ENCODE data around the gene IGFBP2.

IGFBP2 gene

GRCh38 chr2:216615298-216616082 is 17.7 kb upstream of the IGFBP2 start:
- no peak for DNase-seq (ENCODE audit: low read depth)

DNA sequence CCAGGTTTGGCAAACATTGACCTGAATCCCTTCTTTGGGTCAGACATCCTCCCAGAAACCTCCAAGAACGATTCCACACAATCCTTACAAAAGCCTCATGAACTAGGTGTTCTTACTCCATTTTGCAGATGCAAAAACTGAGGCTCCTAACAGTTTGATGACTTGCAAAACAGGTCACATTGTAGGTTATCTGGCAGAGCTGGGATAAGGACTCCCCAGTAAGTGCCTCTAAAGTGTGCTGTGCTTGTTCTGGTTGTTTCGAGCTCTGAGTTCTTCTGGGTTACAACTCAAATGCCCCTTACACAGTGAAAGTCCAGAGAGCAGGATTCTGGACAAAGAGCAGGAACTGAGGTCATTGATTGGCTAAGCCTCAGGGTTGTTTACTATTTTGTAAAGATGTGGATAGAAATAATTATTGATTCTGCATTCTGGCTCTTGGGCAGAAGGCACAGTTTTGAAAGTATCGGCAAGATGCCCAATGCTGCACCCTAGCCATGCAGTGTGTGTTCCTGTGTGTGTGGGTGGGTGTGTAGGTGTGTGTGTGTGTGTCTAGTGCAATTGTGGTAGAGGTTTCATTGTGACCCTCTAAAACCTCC is 17.0 kb upstream of the IGFBP2 start:
- DNase-seq (ENCODE audit: low read depth): no peak

DNA sequence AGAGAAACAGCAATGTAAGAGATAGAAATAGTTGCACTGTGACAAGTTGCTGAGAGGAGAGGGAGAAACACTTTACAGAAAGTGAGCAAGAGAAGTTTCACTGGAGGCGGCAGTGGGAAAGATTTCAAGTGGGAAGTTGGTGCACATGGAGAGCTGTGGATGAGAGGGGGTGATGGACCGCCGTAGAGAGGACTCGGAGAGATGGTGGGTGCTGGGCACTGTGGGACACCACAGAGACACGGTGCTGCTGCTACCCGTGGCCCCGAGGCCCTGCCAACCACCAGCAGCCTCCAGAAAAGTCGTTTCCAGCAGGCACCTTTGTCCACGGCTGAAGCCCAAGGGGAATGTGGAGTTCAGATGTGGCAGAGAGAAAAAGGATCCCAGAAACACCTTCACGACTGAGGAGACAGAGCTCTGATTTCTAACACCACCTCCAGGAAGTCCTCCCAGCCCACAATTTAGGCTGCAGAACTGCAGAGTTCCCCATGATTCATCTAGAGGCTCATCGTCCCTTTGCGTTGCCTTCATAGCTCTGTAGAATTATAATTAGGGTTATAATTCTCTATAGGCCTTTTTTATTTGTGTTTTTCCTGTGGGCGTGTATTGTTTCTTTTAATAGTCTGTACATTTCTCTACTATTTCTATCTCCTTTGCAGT is 15.9 kb upstream of the IGFBP2 start:
- no peak for DNase-seq (ENCODE audit: low read depth)

- no peak for DNase-seq (ENCODE audit: low read depth)
These were observed 14.4 kb upstream of the IGFBP2 start for GRCh38 chr2:216618785-216619184.

DNA sequence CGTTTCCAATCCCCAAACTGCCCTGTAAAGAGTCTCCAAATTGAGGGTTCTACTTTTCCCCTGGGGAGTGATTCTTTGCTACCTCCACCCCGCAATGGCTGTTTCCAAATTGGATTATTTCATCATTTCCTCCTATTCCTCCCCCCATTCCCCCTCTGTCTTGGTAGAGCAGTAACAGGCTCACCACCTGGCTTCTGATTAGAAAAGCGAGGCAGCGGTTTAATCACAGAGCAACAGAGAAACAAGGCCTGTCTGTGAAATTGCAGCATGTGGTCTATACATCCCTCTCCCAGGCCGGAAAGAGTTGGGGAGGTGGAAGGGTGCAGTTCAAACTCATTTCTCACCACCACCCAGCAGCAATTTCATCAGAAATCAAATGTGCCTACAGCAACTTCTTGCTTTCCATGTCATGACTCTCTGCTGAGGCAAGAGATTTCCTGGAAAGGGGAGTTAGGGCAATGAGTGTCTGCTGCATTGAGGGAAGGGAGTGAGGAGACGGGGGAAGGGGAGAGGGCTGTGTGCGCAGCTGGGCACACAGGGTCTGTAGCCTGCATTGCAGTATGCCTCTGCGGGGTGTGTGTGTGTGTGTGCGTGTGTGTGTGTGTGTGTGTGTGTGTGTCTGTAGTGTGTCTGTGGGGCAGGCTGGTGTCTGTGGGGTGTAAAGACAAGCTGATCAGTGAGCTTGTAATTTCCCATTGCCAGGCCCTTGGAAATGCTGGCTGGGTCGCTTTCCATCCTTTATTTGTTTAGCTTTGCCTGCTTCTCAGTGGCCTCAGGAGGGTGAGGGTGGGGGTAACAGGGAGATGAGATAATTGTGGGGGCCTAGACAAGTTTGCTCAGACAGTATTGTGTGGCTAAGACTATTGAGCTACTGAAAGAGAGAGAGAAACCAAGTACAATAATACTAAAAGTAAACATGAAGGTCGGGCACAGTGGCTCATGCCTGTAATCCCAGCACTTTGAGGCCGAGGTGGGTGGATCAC is 13.5 kb upstream of the IGFBP2 start:
- peak; percentile 34 for DNase-seq (ENCODE audit: low read depth)

DNA sequence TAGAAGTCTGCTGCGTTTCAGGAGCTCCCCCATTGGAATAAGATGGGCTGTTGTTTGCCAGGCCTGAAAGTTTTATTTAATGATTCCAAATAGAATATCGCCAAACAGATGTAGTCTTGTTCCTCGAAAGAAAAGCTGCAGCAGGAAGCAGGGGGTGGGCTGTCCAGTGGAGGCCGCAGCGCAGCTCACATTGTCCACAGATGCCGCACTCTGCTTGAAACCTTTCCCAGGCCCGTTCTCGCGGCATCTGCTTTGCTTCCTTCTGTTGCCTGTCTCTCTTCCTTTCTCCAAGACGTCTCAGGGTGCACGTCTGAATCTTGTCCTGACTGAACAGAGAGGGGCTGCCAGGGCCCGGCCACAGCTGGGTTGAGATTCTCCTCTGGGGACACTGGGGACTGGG is 12.4 kb upstream of the IGFBP2 start:
- DNase-seq (ENCODE audit: low read depth): no peak

- no peak for DNase-seq (ENCODE audit: low read depth)
These were observed 11.9 kb upstream of the IGFBP2 start for GRCh38 chr2:216621292-216621691.

DNA sequence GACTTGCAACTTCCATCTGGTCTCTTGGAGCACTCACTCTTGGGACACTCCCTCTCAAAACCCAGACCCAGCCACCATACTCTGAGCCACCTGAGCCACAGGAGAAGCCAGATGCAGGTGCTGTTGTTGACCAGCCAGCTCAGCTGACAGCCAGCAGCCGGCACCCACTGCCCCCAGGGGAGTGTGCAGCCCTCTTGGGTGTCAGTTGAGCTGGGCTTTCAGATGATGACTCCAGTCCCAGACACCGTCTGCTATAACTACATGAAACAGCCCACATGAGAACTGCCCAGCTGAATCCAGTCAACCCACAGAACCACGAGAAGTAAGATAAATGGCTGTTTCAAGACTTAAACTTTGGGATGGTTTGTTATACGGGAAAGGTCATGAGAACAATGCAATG is 10.7 kb upstream of the IGFBP2 start:
- DNase-seq (ENCODE audit: low read depth): no peak

DNA sequence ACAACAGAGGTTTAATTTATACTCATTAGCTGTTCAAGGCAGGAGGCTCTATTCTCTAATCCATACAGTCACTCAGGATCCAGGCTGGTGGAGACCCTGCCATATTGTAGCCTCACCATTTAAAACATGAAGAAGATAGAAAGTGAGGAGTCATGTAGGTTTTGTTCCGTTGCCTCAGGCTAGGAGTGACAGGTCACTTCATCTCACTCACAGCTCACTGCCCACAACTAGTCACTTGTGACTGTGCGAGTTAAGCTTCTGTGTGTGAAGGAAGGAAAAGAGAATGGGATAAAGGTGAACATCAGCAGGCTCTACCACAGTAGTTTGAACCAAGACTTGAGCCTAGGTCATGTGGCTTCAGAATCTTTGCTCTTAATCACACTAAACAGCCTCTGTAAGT is 9.0 kb upstream of the IGFBP2 start:
- no peak for DNase-seq (ENCODE audit: low read depth)

DNA sequence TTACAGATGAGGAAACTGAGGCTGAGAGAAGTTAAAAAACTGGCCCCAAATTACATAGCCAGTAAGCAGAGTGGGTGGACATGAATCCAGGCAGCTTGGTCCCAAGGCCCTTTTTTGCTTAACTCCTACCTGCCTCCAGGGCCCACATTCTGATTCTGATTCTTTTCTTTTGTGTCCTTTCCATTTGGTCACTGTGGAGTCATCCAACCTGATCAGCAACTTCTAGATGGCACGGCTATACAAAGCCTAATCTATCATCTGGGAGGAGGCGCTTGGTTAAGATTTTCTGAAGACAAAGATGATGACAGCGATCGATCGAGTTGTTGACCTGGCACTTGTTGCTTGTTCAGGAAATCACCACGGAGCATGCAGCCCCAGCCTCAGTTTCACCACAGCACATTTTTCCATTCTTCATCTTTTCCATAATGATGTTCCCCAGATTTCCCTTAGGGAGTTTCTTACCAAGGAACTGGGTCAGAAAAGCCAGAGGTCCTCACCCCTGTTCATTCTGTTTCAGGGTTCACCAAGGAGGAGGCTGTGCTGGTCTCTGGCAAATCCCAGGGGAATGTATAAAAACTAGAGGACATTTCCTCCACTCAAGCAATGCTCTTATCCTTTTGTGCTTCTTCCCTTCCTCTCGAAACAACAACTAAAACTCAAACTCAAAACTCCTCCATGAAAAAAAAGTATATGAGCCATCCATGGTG is 6.9 kb upstream of the IGFBP2 start:
- DNase-seq (ENCODE audit: low read depth): no peak

DNA sequence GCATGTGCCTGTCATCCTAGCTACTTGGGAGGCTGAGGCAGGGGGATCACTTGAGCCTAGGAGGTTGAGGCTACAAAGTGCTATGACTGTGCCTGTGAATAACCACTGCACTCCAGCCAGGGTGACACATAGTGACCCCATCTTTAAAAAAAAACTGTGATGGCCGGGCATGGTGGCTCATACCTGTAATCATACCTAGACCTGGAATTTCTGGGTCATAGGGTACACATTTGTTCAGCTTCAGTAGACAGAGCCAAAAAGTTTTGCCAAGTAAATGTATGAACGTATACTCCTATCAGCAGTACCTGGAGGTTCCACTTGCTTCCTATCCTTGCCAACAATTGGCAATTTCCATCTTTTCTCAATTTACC is 6.4 kb upstream of the IGFBP2 start:
- no peak for DNase-seq (ENCODE audit: low read depth)

DNA sequence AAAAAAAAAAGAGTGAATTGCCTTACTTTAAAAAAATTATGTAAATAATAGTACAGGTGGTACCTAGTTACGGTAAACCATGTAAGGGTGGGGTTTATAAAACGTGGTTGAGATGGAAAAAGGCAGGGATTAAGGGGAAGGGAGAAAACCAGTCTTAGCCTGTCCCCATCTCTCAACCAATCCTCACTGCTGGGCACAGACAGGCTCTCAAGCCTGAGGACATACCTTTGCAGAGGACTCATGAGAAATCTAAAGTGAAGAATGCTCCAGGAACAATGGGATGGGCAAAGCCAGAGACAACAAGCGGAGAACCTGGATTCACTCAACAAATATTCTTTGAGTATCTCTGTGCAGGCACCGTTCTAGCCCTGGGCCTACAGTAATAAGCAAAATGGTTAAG is 3.4 kb upstream of the IGFBP2 start:
- no peak for DNase-seq (ENCODE audit: low read depth)

- no peak for DNase-seq (ENCODE audit: low read depth)
These were observed 771 bp upstream of the IGFBP2 start for GRCh38 chr2:216632346-216632951.

GRCh38 chr2:216633616-216634369 is 573 bp downstream of the IGFBP2 start:
- DNase-seq (ENCODE audit: low read depth): no peak

DNA sequence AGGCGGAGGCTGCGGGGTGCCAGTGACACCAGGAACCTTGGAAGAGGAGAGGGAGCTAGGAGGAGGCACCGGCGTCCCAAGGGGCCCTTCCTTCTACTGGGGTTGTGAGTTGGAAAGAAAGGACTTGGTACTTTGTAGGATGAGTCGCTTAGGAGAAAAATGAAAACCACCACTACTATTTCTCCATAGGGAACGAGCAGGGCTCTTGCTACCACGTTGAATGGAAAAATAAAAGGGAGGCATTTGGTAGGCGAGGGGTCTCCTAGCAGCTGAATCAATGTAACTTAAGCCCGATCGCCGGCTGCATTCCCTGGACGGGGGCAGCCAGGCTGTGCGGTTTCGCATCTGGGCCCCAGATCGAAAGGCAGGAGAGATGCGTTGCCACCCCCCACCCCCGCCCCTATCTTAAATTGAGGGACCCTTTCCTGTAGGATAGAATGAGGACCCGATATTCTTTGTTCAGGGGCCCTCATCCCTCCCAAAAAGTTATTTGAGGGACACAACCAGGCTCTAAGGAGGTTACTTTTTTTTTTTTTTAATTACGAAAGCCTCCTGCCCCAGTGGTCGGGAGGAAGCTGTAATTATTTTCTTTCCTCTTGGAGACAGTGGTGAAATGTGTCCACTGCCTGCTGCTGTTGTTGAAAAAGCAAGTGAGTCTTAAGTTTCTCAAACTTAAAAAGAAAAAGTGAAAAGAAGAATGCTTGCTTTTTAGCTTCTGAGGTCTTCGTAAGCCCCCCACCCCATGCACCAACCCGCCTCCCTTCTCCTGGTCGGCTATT is 1.3 kb downstream of the IGFBP2 start:
- DNase-seq (ENCODE audit: low read depth): no peak

DNA sequence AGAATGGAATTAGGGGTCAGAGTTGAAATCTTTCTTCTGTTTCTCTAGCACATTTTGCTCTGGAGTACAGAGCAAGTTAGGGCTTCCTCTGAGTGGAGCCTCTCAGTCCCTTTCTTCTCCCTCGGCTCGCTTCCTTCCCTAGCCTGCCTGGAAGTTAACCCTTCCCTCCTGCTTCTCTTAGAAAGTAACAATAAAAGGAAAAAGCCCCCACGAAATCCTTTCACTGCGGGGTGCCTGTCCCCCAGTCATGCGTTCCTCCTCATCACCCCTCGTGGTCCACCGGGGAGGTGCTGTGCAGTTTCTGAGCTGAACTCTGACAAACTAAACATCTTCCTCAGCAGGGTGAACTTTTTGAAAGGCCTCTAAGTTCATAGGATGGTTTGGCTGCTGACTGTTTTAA is 2.0 kb downstream of the IGFBP2 start:
- no peak for DNase-seq (ENCODE audit: low read depth)

DNA sequence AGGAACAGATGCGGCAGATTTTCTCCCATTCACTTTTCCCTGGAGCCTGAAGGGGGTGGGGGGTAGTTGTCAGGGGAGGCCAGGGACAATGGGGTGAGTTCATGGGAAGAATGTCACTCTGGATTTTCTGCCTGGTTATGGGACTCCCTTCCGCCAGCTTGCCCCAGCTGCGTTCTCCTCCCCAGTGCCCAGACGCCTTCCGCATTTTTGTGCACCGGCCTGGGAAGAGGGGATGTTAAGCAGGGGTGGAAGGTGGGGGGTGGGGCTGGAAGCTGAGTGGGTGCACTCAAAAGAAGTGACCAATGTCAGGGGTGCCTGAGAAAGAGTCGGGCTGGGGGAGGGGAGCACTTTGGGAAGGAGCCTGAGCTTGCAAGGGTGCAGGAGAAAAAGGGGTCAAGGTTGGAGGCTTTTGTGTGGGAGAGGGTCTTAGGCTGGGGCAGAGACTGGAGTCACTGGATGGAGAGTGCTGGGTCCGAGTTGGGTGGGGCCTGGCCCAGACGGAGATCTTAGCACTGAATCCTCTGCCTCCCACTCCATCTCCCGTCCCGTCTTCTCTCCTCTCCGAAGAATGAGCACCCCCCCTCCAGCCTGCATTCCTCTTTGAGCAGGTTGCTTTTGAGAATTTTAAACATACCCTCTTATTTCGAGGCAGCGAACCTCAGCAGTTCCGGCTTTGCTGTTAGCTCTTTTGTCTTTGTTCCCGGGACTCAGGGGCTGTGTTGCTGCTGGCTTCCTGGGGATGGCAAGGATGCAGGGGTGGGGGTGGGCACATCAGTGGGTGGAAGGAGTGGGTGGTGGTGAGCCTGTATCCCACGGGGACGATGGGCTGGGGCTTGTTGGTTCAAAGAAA is 2.7 kb downstream of the IGFBP2 start:
- DNase-seq (ENCODE audit: low read depth): peak; percentile 51

- DNase-seq (ENCODE audit: low read depth): peak; percentile 72
These were observed 3.6 kb downstream of the IGFBP2 start for GRCh38 chr2:216636551-216637450.

All from EH (cell line).